Transverse colon (tissue), 3 donors: ENCODE results near the gene SNTG2.

Experiments used
- POLR2A ChIP-seq: fragments of 450-650 bp; IDR thresholded peaks from one replicate; pipeline ENCODE4 v1.6.1; 2016; ENCODE audit warnings: antibody characterized with exemption, mild to moderate bottlenecking, moderate library complexity
- TF ChIP-seq, protein P1 (sequence below), 5 experiments: fragments of 200-600 bp in 3 of 5; fragments of 450-650 bp in 2 of 5; sonication (generic) in 3 of 5; IDR thresholded peaks; 1 replicate in 2 of 5; 2 replicates in 3 of 5; pipeline ENCODE4 v1.5.1; 2016 to 2017; ENCODE audit warnings: antibody characterized with exemption in 5 of 5, inconsistent platforms in 3 of 5, mild to moderate bottlenecking in 2 of 5, moderate library complexity in 1 of 5

DNA sequence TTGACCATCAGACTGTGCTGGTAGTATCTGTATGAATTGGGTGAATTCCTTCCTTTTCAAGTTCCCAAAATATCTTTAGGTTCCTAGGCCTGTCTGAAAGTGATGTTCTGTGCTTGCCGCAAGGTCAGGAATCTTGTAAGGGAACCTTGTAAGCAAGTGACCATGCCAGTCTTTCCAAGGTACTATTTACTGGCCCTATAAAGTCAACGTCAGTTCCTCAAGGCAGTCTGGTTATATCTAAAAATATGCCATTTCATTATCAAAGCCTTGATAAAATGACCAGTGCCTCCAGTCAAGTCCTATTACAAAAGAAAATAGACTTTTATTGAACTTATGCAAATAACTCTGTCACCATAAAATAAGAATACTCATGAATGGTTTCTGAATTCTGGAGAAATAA lies 374.2 kb downstream of the SNTG2 start:
- TF ChIP-seq, protein P1, sequence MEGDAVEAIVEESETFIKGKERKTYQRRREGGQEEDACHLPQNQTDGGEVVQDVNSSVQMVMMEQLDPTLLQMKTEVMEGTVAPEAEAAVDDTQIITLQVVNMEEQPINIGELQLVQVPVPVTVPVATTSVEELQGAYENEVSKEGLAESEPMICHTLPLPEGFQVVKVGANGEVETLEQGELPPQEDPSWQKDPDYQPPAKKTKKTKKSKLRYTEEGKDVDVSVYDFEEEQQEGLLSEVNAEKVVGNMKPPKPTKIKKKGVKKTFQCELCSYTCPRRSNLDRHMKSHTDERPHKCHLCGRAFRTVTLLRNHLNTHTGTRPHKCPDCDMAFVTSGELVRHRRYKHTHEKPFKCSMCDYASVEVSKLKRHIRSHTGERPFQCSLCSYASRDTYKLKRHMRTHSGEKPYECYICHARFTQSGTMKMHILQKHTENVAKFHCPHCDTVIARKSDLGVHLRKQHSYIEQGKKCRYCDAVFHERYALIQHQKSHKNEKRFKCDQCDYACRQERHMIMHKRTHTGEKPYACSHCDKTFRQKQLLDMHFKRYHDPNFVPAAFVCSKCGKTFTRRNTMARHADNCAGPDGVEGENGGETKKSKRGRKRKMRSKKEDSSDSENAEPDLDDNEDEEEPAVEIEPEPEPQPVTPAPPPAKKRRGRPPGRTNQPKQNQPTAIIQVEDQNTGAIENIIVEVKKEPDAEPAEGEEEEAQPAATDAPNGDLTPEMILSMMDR (IDR thresholded peaks at IDR 0.05) = no peak
- no peak for TF ChIP-seq POLR2A
